Mononuclear cell (primary cell): ENCODE measurements around the gene HOXC12. TPM values are rescaled to one million over a fixed set of nuclear protein-coding genes. Genes with fewer than 3 reads are reported as not detected.

ENCODE experiments used
- H3K27me3 ChIP-seq: 2 replicates; pipeline ENCODE4 v1.6.0; 2011; ENCODE audit warnings: low read length, control low read depth; ENCODE audit not compliant: insufficient read depth
- H3K4me1 ChIP-seq: 2 replicates; pipeline ENCODE4 v1.5.1; 2011; ENCODE audit warnings: mild to moderate bottlenecking, low read length, control low read depth; ENCODE audit not compliant: insufficient read depth
- H3K4me3 ChIP-seq: 2 replicates; pipeline ENCODE4 v1.5.1; 2011; ENCODE audit warnings: mild to moderate bottlenecking, low read length, moderate library complexity
- H3K9me3 ChIP-seq: 2 replicates; pipeline ENCODE4 v1.5.1; 2011; ENCODE audit warnings: low read depth, mild to moderate bottlenecking, control low read depth, low read length
- total RNA-seq: library from RNA; depleted of rRNA; stranded (reverse); fragments of >200 nt; gene quantifications from one replicate; pipeline ENCODE4 v1.2.3, GENCODE V29; 2012

The HOXC12 gene
- total RNA-seq, 1 donor, result not detected

DNA sequence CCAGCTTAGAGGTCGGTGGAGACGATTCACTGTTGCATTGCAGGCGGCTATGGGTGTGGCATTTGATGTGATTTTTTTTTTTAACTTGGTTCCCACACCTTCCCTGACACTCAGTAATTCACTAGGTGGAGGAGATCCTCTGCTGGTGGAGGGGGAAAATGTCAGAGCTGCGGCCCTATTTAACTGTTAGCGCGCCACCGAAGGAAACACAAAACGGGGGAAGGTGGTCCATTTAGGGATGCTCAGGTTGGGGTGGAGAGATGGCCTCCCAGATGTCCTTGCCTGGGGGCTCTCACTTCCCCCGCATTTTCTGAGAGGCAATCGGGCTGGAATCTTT is 4.3 kb upstream of the HOXC12 start:
- H3K4me3 ChIP-seq, result no peak overlapping the region
- peaks cover 98% of the 10 kb centered on the region for H3K27me3 ChIP-seq
- no peaks in the 10 kb centered on the region for H3K4me1 ChIP-seq
- H3K9me3 ChIP-seq, result no peaks in the 10 kb centered on the region

DNA sequence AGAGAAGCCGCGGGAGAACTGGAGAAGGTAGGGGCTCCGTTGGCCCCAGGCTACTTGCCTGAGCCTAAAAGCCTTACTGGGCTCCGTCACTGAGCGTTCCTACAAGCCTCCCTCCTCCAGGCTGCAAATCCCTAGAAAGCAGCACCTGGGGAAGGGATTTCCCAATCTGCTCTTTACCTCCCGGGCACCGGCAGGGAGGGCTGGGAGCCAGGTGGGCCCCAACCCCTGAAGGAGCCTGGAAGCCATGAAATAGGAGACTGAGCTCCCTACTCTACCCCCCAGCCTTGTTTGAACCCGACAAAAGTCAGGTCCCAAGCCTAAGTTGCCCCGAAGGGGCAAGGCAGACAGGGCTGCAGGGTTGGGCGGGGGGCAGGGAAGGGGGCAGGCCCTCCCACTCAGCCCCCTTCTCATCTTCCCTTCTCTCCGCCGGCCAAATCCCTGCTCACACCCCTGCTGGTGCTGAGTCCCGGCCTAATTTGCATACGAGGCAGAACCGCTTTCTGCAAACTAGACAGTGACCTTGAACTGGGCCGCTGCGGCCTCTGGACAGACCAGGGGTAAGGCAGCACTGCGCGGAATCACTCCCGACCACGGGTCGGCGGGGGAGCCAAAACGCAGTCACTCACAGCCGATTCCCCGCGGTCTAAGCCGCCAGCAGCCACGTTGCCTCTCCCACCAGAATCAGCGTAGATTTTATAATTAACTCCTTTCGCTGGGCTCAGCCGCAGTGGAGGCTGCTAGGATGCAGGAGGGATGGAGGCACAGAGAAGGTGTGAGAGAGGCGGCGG is 3.7 kb upstream of the HOXC12 start:
- peaks cover 98% of the 10 kb centered on the region for H3K27me3 ChIP-seq
- no peaks in the 10 kb centered on the region for H3K9me3 ChIP-seq
- H3K4me1 ChIP-seq, result no peaks in the 10 kb centered on the region
- H3K4me3 ChIP-seq, result no peak overlapping the region

DNA sequence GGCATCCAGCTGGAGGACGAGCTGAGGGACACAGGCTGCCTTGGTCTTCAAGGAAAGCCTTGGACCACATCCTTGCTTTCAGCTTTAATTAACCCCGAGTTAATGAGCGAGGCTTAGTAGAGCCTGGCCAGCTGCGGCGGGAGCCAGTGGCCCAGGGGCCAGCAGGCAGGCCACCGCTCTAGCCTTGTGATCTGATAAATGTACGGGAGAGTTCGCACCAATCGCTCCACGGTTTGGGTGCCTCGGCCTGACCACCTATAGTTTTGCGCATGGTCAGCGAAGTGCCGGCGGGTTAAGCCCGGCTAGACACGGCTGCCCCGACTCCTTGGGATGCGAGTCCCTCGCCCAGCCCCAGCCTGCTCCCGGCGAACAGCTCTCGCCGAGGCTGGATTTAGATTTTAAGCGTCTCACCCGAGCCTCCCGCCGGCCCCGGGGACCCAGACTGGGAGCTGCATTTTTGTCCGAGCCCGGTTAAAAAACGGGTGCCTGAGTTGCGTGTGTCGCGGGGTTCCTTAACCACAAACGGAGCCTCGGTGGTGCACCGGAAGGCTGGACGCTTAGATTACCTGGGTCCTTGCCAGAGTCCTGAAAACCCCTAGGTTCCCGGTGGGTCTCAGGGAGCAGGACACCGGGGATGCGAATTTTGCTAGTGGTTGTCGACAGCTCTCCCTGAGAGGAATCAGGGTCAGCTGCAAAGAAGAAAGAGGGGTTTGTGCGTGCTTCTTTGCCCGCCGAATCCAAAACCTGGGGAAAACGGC is 2.9 kb upstream of the HOXC12 start:
- Histone ChIP-seq H3K4me1 (peaks cover 3% of the 10 kb centered on the region), H3K9me3 (no peaks in the 10 kb centered on the region), H3K27me3 (peaks cover 98% of the 10 kb centered on the region), H3K4me3 (no peak overlapping the region)

DNA sequence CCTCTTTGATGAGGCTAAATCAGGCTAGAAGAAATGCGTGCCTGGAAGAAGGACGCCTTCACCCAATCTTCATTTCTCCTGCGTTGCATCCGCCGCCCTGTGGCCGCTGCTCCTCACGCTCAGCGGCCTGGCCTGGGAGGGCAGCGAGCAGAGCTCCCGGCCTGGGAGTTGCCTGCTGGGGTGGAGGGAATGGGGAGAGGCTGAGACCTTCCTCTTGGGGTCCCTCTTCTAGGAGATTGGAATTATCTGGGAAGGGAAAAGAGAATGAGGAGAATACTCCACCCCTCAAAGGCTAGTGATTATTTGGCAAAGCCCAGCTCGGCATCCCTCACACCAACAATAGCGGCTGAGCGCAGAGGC is 2.4 kb upstream of the HOXC12 start:
- peaks cover 98% of the 10 kb centered on the region for H3K27me3 ChIP-seq
- H3K9me3 ChIP-seq, result no peaks in the 10 kb centered on the region
- H3K4me3 ChIP-seq, result no peak overlapping the region
- peaks cover 3% of the 10 kb centered on the region for H3K4me1 ChIP-seq

DNA sequence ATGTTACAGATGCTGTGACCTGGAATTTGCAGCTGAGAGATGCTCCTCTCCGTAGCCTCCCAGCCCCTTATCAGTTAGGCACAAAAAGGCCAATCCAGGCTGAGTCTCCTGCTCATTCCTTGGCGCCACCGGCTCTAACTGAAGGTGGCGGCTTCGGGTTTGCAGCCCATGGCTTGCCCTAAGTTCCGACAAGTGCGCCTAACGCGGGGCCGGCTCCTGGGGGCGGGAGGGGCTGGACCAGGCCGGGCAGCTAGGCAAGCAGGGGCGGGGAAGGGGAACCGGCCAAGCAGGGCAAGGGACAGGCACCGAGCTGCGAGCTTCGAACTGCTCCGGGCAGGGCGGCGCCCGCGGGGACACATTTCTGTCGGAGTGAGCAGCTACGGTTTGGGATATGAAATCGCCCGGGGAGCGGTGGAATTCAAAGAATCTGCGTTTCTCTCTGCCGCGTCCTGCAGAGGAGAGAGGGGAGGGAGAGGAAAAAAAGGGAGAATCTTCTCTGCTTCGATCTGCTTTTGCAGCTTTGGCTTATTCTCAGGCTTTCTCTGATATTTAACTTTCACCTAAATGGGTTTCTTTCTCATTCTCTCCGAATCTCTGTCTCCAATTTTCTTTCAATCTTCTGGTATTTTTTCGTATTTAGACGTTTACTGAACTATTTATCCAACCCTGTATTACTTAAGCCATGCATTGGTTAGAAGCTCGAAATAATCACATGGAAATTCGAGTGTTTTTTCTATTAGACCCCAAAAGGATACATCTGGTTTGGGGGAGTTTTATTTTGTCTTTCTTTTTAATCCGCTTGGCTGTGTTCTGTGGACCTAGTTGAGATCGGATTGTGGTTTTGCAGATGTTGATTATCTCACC is 1.6 kb upstream of the HOXC12 start:
- no peaks in the 10 kb centered on the region for H3K9me3 ChIP-seq
- no peak overlapping the region for H3K4me3 ChIP-seq
- peaks cover 98% of the 10 kb centered on the region for H3K27me3 ChIP-seq
- peaks cover 3% of the 10 kb centered on the region for H3K4me1 ChIP-seq

DNA sequence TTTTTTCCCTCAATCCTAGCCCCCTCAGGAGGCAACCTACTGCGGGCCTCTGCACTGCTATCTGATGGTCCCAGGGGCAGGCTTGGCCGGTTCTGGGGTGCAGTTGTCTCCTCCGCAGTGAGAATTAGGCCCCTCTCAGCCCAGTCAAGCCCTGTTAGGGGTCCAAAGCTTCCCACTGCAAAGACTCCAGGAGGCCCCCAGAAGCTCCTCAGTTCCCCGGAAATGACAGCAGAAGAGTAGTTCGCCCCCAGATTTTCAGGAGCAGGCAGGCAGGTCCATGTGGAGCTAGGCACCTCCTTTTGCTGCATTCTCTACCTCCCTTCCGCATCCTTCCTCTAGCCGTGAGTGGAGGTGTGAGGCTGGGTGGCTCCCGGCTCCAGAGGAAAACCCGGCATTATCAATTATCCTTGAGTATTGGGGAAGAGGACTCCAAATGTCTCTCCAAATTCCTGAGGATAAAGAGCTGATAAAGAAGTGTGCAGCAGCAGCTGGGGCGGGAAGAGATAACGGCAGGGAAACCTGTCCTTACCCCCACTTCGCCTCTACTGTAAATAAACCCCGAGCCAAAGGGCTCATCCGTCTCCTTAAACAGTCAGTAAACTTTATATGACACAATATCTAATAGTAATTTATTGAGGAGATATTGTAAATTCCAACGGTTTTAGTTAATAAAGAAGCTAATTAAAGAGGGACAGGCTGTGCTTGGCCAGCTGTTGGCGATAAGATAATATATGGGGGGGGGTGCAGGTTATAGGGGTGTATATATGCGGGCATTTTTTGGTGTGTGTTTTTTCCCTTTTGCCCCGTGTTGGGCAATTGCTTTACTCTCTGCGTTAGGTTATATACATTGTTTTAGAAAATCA is 641 bp upstream of the HOXC12 start:
- H3K9me3 ChIP-seq, result no peaks in the 10 kb centered on the region
- peaks cover 98% of the 10 kb centered on the region for H3K27me3 ChIP-seq
- no peak overlapping the region for H3K4me3 ChIP-seq
- H3K4me1 ChIP-seq, result peaks cover 3% of the 10 kb centered on the region

DNA sequence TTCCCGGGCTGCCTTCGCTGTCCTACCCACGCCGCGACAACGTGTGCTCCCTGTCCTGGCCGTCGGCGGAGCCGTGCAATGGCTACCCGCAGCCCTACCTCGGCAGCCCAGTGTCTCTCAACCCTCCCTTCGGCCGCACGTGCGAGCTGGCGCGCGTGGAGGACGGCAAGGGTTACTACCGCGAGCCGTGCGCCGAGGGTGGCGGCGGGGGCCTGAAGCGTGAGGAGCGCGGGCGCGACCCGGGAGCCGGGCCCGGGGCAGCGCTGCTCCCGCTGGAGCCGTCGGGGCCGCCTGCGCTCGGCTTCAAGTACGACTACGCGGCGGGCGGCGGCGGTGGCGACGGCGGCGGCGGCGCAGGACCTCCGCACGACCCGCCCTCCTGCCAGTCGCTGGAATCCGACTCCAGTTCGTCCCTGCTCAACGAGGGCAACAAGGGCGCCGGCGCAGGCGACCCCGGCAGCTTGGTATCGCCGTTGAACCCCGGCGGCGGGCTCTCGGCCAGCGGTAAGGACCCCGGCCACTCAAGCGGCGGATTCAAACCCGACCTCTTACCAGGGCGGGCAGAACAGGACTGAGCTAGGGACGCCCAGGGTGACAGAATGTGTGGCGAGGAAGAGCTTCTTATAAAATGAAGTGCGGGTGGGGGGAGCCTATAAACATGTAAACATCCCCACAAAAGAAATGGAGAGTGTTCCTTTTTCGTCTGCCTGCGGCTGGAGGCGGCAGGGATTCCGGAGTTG is 503 bp downstream of the HOXC12 start:
- Histone ChIP-seq H3K4me1 (peaks cover 3% of the 10 kb centered on the region), H3K4me3 (no peak overlapping the region), H3K9me3 (no peaks in the 10 kb centered on the region), H3K27me3 (peaks cover 98% of the 10 kb centered on the region)

DNA sequence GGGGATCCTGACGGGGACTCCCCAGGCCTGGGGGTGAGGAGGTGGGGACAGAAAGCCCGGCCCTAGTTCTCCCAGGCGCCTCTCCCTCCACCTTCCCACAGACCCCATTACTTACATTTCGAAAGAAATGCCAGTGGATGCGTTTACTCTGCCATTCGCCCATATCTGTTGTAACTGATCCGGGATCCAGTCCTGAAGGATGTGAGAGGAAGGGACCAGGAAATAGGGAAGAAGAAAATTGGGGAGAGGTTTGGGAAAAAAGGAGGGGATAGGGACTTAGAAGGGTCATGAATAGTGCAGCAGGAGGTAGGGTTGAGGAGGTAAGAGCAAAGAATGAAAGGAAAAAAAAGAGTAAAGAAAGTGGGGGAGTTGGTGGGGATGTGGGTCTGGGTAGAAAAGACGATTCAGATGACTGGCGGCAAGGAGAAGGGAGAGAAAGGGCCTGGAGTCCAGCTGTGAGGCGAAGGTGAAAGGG is 1.1 kb downstream of the HOXC12 start:
- peaks cover 98% of the 10 kb centered on the region for H3K27me3 ChIP-seq
- H3K4me3 ChIP-seq, result no peak overlapping the region
- H3K9me3 ChIP-seq, result no peaks in the 10 kb centered on the region
- H3K4me1 ChIP-seq, result peaks cover 3% of the 10 kb centered on the region

DNA sequence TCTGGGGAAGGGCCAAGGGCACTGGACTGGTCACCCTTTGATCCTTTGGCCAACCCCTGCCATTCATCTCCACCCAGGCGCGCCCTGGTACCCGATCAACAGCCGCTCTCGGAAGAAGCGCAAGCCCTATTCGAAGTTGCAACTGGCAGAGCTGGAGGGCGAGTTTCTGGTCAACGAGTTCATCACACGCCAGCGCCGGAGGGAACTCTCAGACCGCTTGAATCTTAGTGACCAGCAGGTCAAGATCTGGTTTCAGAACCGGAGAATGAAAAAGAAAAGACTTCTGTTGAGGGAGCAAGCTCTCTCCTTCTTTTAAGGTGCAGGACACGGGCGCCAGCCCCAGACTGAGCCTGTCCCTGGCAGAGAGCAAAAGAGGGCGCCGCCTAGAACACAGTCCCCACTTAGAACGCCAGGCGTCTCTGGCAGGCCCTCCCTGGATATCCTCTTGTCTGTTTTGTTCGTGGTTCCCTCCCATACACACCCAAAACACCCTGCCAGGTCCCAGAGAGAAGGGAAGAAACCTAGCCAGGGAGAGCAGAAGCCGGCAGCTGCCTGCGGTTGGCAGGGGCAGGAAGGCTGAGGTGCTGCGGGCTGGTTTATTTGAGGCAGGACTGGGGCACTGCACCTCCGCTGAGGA is 1.7 kb downstream of the HOXC12 start:
- Histone ChIP-seq H3K9me3 (no peaks in the 10 kb centered on the region), H3K27me3 (peaks cover 98% of the 10 kb centered on the region), H3K4me3 (no peak overlapping the region), H3K4me1 (peaks cover 3% of the 10 kb centered on the region)

DNA sequence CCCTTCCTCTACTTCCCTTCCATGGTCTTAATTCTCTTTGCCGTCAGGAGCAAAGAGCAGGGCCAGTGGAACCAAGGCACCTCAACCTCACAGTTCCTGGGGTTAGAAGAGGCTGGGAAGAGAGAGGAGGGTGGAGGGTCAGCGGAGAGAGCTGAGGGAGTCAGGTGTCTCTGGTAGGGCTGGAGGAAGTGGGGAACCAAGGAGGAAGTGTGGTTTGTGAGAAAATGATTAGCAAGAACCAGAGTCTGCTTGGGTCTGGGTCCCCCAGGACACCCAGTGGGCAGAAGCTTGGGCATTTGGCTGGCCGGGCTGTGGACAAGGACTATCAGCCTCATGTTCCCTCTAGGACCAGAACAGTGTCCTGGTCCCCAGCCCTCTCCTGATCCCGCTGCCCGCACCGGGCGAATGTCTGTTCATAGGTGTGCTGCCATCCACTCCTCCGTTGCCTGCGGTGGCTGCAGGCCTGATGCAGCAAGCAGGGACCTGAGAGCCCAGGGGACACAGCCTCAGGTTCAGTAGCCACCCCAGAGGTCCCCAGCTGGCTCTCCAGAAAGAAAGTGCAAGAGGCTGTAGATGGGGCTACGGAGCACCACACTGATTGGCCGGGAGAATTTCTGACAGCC is 2.3 kb downstream of the HOXC12 start:
- no peaks in the 10 kb centered on the region for H3K9me3 ChIP-seq
- peaks cover 3% of the 10 kb centered on the region for H3K4me1 ChIP-seq
- H3K4me3 ChIP-seq, result no peak overlapping the region
- H3K27me3 ChIP-seq, result peaks cover 98% of the 10 kb centered on the region

DNA sequence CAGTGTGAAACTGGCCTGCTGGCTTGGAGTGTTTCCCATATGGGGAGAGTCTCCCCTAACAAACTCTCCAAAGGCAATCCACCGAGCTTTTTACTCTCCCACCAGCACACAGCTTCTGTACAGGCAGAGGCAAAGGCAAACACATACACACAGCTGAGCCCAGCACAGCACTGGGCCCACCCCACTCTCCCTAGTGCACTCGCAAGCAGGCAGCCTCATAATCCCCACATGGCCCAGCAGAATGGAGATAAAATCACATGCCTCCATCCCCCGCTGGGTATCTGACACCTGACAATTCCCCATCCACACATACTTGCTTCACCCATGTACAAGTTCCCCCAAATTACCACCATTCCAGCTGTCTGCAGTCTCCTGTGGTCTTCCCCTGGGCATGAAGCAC is 3.4 kb downstream of the HOXC12 start:
- peaks cover 98% of the 10 kb centered on the region for H3K27me3 ChIP-seq
- H3K4me1 ChIP-seq, result peaks cover 3% of the 10 kb centered on the region
- H3K9me3 ChIP-seq, result no peaks in the 10 kb centered on the region
- H3K4me3 ChIP-seq, result no peak overlapping the region

DNA sequence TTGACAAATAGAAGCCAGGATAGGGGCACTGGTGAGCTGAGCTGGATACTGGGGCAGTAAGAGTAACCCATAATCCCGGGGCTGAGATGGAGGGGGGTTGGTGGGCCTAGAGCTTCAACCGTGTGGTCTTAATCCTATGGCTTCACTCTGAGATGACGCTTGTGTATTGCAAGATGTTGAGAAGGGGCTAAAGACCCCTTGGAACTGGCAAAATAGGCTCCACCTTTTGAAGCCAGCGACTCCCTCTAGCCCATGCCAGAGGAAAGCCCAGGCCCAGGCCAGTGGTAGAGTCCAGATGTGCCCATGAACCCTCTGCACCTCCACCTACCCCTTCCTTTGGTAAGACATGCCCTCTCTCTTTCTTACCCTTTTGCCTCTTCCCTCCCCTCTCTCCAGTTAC is 4.6 kb downstream of the HOXC12 start:
- no peak overlapping the region for H3K4me3 ChIP-seq
- no peaks in the 10 kb centered on the region for H3K9me3 ChIP-seq
- peaks cover 98% of the 10 kb centered on the region for H3K27me3 ChIP-seq
- peaks cover 7% of the 10 kb centered on the region for H3K4me1 ChIP-seq
